SK-N-SH treated with all-trans-retinoic acid at 6 μM for 48 hours (cell line): ENCODE results near the gene THOP1.

ENCODE experiments used
- BACH2 ChIP-seq: fragments of 250-450 bp; sonication (Bioruptor Pico); IDR thresholded peaks from 2 replicates; pipeline ENCODE4 v1.9.0; 2021; ENCODE audit warnings: mild to moderate bottlenecking, borderline replicate concordance
- SNAI2 ChIP-seq: fragments of 250-450 bp; sonication (Bioruptor Pico); IDR thresholded peaks from 2 replicates; pipeline ENCODE4 v1.5.0; 2020; ENCODE audit warnings: mild to moderate bottlenecking, moderate library complexity

DNA sequence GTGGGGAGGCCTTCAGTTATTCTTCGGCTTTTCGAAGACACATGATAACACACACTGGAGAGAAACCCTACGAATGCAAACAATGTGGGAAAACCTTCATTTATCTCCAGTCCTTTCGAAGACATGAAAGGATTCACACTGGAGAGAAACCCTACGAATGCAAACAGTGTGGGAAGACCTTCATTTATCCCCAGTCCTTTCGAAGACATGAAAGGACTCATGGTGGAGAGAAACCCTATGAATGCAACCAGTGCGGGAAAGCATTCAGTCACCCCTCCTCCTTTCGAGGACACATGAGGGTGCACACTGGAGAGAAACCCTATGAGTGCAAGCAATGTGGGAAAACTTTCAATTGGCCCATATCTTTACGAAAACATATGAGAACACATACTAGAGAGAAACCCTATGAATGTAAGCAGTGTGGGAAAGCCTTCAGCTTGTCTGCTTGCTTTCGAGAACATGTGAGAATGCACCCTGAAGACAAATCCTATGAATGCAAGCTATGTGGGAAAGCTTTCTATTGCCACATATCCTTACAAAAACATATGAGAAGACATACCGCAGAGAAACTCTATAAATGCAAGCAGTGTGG, 67.8 kb downstream of the THOP1 start:
- no peak for TF ChIP-seq SNAI2 (CRISPR knock-in tag)
- no peak for TF ChIP-seq BACH2 (CRISPR knock-in tag)
